Posterior vena cava (tissue), 2 donors: ENCODE measurements around the gene RHEBL1. TPM values are rescaled to one million over a fixed set of nuclear protein-coding genes. Genes with fewer than 3 reads are reported as not detected.

Source experiments
- total RNA-seq, 2 donors: library from RNA; stranded (reverse); fragmentation: NEBNext Ultra II Directional; extraction: Animal tissue kit (Norgen Biotek cat#: 25700); gene quantifications; one replicate each; pipeline ENCODE4 v1.2.1, GENCODE V29; 2021
- donor health status: DM: yes; HTN: yes; CAD: no.
- donor health status: DM: yes; HTN: yes; CAD: no.

The RHEBL1 gene
- total RNA-seq, 2 donors from 2014 or later = 0.38 TPM; not detected in 1

Other genes with a start within 250 kb of the RHEBL1 start
- gene DDX23, start 217.8 kb downstream of the RHEBL1 start, total RNA-seq = 10 to 100 TPM; 40.7 to 48.6 TPM
- gene RND1, start 204.1 kb downstream of the RHEBL1 start, total RNA-seq = under 1 TPM; 0.29 to 0.32 TPM
- gene FKBP11, start 144.5 kb downstream of the RHEBL1 start, total RNA-seq = 10 to 100 TPM; 26.9 to 34.2 TPM
- gene ARF3, start 112.5 kb downstream of the RHEBL1 start, total RNA-seq = 100 to 1,000 TPM; 127 to 130 TPM
- 1 to 10 TPM in 1 of 2 donors, under 1 TPM in 1; 0.33 to 4.0 TPM for gene WNT10B, start 98.2 kb downstream of the RHEBL1 start, total RNA-seq
- not detected for gene WNT1, start 91.7 kb downstream of the RHEBL1 start, total RNA-seq
- gene DDN, start 70.6 kb downstream of the RHEBL1 start, total RNA-seq = not detected
- 10 to 100 TPM; 52.2 to 57.3 TPM for gene PRKAG1, start 51.2 kb downstream of the RHEBL1 start, total RNA-seq
- gene KMT2D, start 9.2 kb downstream of the RHEBL1 start, total RNA-seq = 10 to 100 TPM; 59.5 to 63.3 TPM
- 1 to 10 TPM in 1 of 2 donors, under 1 TPM in 1; 0.93 to 2.7 TPM for gene DHH, start 24.8 kb upstream of the RHEBL1 start, total RNA-seq
- 10 to 100 TPM; 37.7 to 40.8 TPM for gene LMBR1L, start 40.9 kb upstream of the RHEBL1 start, total RNA-seq
- 100 to 1,000 TPM; 763 to 783 TPM for gene TUBA1B, start 61.4 kb upstream of the RHEBL1 start, total RNA-seq
- gene TUBA1A, start 119.1 kb upstream of the RHEBL1 start, total RNA-seq = 100 to 1,000 TPM; 240 to 247 TPM
- 100 to 1,000 TPM; 172 to 219 TPM for gene TUBA1C, start 195.1 kb upstream of the RHEBL1 start, total RNA-seq
- under 1 TPM; 0.32 to 0.67 TPM for gene PRPH, start 225.2 kb upstream of the RHEBL1 start, total RNA-seq